HG02763 (cell line): Measurements from ENCODE around the gene RUBCN.
"Not testable (repeated sequence)": the region's sequence is repeated elsewhere in the genome, so short reads cannot be mapped to it uniquely, and the experiment has no call there.

ENCODE experiments used
- ATAC-seq: cut with Tn5 transposase; IDR thresholded peaks from one replicate; pipeline ENCODE4 v1.9.1; 2021; ENCODE audit warnings: mild to moderate bottlenecking, moderate library complexity; ENCODE audit not compliant: unreplicated experiment

RUBCN gene

DNA sequence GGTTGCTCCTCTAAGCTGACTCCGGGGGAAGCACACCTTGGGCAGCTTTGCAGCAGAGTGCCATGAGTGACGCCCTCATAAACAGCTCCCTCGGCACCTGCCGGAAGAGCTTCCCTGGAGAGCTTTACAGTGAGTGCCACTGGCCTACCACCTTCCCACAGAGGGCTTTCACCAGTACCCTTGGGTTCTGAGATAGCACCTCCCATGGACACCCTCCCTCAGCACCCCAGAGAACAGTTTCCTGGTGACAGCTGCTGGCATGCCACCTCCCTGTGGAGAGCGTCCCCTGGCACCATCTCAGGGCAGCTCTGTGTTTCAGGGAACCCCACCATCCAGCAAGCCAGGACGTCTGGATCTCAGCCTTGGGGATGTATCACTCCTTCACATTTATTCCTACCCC, 49.1 kb downstream of the RUBCN start:
- no peak for ATAC-seq

DNA sequence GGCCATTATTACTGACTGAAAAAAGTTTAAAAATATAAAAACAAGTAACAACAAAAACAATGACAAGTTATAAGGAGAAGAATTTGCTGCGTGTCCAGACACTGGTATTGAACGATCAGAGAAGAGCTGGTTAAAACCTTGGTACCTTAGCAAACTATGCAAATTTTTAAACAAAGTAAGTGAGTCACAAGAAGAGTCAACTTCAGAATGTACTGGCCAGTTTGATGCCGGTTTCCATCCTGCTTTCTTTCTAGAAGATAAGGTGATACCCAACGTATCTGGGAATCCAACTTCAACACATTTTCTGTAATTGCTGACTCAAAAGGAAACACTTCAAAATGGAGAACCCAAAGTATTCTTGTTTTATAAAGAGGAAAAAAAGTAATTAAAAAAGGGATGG, 49.8 kb downstream of the RUBCN start:
- no peak for ATAC-seq

DNA sequence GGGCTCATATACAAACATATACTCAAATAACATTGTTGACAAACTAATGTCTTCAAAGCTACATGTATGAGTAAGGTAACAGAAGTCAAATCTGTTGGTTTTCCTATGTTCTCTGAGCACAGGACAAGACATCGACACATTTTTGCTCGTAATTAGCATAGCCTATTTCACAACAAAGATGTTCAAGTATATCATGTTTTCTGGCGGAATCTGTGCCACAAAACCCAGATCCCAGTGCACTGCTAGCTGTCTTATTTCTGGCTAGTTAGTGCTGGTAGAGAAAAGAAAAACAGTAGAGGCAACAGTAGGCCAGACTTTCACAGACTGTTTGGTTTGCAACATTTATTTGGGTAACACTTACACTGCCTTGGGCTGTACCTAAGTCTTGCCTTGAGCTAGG, 51.2 kb downstream of the RUBCN start:
- ATAC-seq, result no peak

DNA sequence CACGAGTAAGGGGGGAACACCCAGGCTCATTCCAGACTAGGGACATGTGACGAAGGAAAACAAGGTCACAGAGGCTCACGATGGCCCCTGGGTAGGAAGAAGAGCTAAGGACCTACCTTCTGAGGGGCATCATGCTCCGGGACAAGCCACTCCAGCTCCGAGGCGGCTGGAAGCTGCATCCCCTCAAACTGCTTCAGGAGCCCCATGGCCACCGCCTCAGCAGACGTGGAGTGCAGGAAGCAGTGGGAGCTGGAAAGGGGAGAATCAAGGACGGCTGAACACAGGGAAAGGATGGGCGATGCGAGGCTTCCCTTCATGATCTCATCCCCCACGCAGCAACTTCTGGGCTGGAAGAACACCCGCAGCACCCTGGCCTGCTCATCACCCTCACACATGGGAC, 53.5 kb downstream of the RUBCN start:
- ATAC-seq, result no peak

DNA sequence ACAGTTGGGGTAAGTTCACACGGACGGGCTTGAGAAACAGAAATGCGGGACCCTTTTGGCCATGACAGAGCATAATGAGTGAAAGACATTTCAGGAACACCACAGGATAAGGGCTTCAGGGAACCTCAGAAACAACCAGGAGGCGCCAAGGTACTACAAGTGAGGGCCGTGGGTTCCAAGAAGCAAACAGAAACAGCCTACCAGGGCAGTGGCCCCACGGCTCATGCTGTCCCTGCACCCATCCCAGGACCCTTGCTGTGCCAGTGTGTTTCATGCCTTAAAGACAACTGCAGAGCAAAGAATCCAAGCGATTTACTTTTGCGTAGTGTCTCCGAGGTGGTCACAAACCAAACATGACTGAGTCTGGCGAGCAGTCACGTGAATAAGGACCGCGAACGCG, 54.0 kb downstream of the RUBCN start:
- no peak for ATAC-seq

DNA sequence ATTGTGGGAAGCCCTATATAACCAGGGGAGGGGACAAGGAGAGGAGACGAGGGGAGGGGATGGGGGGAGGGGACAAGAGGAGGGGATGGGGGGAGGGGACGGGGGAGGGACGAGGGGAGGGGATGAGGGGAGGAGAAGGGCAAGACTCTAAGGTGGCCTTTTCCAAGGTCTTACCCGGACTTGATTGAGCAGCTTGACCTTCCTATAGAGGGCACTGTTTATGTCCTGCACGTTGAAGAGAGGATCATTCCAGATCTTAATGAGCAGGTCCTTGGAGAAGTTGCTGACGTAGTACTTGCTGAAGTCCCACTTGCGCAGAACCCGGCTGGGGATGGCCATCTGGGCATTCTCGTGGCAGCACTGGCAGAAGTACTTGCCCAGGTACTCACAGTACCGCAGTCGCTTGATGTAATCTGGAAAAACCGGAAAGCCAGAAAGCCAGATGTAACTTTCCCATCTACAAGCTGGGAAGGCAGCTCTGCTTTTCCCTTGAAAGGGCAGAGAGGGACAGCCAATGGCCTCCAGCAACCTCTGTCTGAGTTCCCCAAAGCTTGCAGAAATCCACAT, 55.7 kb downstream of the RUBCN start:
- no peak for ATAC-seq

DNA sequence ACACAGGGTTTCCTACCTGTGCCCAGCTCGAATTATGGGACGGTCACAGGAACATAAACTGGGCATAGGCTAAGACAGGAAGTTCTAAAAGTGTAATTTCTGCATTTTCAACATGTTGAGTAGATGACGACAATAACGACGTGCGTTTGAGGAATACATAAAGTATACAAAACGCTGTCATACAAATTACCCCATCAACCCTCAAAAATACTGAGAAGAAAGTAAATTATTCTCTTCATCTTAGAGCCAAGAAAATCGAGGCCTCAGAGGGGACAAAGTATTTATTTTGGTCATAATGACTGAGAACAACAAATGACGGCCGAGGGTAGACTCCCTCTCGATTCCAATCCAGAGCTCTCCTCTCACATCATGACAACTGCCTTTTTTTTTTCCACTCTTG, 60.8 kb downstream of the RUBCN start:
- ATAC-seq, result no peak

DNA sequence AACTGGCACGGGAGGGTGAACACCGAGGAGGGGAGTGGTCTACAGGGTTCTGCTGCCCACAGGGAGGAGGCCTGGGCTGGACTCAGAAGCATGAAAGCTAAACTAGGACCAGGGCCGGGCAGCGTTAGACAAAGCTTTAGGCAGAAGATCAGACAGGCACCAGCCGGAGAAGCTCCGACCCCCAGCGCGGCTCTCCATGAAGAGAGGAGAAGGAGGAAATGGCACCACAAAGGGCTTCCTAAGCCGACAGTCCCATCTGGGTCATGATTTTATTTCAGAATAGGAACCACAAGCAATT, 61.2 kb downstream of the RUBCN start:
- no peak for ATAC-seq

DNA sequence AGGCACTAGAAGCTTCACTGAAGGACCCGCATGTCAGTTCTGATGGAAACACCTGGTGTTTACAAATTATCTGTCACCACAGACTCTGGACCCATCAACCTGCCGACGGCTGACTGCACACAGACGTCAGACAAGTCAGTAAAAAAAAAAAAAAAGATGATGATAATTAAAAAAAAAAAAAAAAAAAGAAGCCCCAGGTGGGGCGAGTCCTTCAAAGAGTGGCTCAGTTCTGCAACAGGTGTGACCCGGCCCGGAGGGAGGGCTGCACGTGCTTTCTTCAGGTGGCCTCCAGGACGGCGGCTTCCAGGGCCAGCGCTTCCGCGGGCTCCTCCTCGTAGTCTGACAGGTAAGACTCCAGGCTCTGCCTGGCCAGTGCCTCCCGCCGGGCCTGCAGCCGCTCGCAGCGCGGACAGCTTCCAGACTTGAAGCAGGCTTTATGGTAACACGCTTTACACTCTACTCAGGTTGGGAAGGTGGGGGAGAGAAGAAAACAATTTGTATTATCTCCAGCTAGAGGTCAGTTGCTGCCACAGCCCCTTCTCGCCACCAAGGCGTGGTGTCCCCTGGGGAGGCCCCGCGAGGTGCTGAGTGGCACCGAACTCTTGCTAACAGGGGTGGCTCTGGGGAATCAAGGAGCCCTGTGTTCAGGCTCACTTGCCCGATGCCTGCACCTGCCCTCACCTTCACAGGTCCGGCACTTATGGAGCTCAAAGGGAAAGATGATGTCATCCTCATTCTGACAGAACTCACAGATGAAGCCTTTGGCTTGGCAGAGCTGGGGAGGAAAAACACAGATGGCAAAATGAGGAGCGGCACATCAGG, 61.8 kb downstream of the RUBCN start:
- ATAC-seq, result no peak

DNA sequence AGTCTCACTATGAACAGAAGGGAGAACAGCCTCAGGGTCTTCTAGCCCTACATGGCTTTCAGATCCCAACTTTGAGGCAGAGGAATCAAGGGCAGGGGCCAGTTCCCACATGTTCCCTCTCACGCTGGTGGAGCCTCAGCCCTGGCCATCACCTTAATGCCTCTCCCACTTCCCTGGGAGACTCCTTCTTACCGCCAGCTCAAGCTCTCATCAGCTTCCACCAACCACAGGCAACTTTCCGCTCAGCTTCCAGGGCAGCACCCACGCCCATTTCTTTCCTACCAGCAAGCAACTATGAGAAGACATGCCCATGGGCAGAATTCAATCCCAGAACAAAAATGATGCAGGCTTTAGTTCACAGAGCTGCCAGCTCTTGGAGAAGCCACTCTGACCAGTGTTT, 63.5 kb downstream of the RUBCN start:
- no peak for ATAC-seq

DNA sequence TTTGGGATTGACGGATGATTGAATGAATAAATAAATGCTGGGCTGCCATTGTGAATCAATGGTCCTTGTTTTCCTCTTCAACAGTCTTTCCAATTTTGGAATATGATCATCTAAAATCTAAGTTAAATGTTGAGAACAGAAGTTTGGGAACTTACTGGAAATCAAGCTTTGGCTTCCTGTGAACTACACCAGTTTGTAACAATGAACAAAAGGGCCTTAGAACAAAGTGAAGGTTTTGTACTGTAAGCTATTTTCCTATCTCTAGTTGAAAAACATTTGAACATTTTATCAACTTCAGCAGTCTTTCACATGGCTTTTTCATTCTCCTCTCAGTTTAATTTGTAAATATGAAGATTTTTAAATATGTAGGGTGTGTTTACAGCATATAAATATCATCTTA, 66.3 kb downstream of the RUBCN start:
- no peak for ATAC-seq

DNA sequence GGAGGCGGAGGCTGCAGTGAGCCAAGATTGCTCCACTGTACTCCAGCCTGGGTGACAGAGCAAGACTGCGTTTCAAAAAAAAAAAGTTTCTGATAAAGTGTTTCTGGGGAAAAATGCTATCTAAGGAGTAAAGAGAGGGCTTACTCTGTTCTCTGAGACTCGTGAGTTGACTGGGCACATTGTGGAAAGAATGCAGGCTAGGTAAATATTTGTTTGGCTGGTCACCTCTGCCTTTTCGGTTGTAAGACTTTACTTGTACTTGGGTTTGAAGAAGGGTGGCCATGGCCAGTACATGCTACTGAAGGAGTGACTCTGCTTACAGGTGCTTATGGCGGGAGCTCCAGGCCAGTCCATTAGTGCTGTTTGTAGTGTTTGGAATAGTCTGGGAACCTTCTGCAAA, 68.7 kb downstream of the RUBCN start:
- no peak for ATAC-seq

DNA sequence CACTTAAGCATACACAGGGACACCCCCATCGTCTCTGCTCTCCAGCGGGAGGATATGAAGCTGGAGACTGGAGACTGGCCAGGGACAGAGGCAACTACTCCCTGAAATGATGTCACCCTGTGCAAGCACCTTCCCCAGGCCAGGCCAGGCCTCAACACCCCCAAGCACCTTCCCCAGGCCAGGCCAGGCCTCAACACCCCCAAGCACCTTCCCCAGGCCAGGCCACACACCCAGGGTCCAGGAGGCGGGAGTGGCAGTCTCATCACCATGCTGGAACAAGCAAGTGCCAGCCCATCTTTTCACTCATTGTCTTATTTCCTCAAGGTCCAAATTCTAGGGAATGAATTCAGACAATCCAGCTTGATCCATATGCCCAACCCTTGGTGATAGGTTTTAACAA, 69.4 kb downstream of the RUBCN start:
- ATAC-seq, result not testable (repeated sequence)

DNA sequence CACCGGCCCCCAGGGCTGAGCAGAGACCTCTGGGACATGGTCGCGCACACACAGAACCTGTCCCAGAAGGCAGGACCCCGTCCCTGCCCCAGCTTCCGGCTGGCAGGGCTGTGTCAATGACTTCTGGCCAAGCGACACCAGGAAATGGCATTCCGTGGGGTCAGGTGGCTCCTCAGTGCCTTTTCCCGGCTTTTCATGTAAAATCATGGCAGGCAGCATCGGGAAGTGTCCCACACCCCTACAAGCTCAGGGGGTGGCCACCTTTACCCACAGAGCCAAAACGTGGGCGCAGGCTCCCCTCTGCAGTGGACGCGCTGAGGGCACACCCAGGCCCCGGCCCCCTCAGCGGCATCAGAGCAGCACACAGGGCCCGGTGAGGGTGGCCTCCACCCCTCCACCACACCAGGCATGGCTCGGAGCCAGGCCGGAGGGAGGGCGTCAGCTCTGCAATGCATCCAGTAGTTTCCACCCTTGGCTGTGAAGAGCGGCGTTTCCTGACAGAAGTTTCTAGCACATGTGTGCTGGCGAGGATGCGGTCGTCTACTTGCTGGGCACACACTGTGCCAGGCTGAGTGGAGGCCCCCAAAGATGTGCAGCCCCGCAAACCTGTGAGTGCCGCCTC, 70.4 kb downstream of the RUBCN start:
- ATAC-seq, result not testable (repeated sequence)

DNA sequence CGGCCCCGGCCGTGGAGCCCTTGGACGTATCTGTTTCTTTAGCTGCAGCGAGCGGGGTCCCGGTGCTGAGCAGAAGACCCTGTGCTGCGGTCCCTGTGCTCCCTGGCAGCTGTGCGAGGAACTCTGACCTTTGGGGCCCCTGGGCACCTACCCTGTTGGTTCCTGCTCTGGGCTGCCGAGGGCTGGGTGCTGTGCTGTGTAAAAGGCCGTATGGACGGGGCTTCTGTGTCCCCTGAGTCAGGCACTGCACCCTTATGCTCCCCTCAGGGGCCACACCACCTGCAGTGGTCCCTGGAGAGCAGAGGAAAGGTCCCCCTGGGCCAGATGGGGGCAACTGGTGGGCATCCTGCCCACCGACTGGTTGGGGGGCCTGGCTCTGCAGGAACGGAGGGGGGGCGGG, 71.2 kb downstream of the RUBCN start:
- ATAC-seq, result not testable (repeated sequence)

DNA sequence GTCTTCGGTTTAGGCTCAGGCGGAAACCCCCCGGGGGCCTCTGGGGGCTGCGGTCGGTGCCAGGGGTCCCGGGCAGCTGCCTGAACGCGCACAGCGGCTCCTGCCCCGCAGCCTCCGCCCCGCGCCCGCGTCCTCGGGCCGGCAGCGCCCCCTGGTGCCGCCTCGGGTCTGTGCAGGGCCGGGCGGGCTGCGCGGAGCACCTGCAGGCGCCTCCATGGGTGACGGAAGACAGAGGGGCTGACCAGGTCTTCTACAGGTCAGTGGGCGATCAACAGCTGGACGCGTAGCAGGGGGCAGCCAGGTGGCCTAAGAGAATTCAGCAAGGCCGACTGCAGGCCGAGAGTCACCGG, 71.6 kb downstream of the RUBCN start:
- ATAC-seq, result peak; percentile 74

DNA sequence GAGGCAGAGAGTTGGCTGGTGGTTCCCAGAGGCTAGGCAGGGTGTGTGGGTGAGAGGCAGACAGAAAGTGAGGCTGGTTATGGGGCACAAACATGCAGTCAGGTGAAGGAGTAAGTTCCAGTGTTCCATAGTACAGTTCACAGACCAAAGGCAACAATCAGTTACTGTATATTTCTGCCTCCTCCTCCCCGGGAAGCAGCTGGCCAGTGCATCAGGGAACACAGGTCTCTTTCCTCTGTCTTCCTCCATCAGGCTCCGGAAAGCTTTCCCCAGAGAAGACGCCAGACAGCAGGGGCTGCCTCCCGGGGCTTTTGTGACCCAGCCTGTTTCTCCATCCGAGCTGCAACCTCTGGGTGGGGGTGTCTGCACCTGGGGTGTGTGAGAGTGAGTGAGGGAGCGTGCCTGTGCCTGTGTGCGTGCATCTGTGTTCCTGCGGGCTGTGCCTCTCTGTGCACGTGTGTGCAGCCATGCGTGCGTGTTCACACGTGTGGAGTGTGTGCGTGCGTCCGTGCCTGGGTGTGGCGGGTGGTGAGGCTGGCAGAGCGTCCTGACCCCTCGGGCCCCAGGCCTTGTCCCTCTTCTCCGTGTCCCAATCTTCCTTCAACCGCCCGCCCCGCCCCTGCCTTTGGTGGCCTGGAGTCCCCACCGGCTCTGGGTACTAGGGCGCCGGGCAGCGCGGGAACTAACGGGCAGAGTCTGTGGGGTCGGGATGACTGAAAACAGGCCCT, 72.1 kb downstream of the RUBCN start:
- ATAC-seq, result peak; percentile 34

DNA sequence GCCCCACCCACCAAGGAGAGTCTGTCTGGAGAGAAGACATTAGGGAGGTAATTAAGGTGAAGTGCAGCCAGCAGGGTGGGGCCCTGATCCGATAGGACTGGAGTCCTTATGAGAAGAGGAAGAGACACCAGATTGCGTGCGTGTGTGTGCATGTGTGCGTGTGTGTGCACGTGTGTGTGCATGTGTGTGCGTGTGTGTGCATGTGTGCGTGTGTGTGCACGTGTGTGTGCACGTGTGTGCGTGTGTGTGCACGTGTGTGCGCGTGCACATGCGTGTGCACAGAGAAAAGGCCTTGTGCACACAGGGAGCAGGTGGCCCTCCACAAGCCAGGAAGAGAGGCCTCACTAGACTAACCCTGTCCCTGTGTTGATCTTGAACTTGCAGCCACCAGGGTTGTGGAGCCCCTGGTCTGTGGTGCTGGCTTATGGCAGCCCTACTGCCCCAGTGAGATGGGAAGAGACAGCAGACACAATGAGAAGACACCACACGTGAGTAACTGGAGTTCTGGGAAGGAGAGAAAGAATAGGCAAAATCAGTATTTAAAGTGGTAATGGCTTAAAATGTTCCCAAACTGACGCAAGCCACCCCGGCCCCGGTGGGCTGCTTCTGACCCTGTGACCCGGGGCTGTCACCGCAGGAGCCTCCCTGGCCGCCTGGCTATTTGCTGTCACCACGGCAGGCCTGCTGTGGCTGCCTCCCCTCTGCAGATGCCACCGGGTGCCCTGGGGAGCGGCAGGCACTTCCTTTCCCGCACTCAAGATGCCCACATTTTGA, 73.2 kb downstream of the RUBCN start:
- ATAC-seq, result not testable (repeated sequence)

DNA sequence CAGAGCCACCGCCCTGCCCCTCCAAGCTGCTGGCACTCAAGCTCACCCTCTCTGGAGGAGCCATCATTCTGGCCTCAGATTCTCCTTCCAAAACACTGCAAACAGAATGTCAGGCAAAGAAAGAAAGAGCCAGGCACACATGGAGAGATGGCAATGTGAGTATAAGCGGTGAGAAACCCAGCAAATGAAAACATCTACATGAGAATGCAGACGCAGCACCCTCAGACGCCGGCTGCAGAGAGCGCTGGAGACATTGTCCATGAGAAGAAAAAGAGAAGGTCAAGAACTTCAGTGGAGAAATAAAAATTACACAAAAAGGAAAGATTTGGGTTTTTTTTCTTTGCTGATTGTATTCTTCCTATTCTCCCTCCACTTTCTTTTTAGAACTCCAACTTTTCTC, 74.4 kb downstream of the RUBCN start:
- not testable (repeated sequence) for ATAC-seq

DNA sequence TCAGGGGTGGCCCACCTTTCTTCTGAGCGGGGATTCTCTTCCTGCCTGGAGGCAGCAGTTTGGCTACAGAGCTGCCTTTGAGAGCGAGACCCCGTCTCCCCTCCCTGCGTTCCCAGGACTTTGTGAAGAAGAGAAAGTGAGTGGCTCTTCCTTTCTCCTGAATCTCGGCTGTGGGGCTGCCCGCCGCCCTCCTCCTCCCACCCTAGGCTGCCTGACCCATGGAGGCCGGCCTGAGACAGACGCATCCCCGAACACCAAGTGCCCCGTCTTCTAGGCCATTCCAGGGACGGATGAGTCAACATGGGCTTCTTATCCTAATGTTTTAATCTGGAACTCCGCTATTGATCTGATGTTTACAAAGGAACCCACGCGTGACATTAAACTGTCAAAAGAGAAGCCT, 74.8 kb downstream of the RUBCN start:
- not testable (repeated sequence) for ATAC-seq

DNA sequence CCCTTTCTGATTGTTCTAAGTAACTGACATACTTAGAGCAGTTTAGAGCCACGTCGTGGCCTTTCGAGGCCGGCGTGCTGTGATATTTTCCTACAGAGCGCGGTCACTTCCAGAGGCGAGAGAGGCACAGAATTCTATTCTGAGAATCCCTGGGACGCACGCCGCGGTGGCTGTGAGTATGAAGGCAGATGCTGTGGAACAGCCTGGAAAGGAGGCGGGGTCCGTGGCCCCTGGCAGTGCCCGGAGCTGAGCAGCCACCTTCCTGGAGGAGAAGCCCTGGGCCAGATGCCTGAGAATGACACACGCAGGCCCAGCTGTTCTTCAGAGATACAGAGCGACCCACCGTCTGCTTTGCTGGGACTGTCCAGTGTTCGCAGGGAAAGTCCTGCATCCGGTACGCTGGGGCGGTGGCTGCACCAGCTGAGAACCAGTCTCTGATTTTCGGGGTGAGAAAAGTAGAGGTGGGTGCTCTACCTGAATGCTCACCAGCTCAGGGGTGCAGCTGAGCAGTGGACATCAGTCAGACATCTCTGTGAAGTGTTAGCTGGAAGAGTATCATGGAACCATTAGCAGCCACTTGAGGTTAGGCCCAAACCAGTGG, 75.4 kb downstream of the RUBCN start:
- ATAC-seq, result not testable (repeated sequence)
